Body of pancreas (tissue), 4 donors: ENCODE data around the gene TRPM2.

ENCODE experiments used
- CTCF ChIP-seq, 7 experiments: fragments of 450-650 bp in 4 of 7; fragments of 200-600 bp in 3 of 7; sonication (generic) in 3 of 7; IDR thresholded peaks; one replicate each; pipeline ENCODE4 v1.5.1; 2016 to 2019; ENCODE audit warnings: antibody characterized with exemption in 7 of 7
- POLR2A ChIP-seq, 3 donors: fragments of 450-650 bp; IDR thresholded peaks; one replicate each; pipeline ENCODE4 v1.6.1; 2016; ENCODE audit warnings: antibody characterized with exemption in 3 of 3, mild to moderate bottlenecking in 2 of 3

GRCh38 chr21:44349416-44349846 lies 4.0 kb upstream of the TRPM2 start:
- TF ChIP-seq CTCF (IDR thresholded peaks at IDR 0.05) (no peak), POLR2A (IDR thresholded peaks at IDR 0.05) (no peak)
